Measurements from ENCODE around the gene CSF3R.

Gene CSF3R

DNA sequence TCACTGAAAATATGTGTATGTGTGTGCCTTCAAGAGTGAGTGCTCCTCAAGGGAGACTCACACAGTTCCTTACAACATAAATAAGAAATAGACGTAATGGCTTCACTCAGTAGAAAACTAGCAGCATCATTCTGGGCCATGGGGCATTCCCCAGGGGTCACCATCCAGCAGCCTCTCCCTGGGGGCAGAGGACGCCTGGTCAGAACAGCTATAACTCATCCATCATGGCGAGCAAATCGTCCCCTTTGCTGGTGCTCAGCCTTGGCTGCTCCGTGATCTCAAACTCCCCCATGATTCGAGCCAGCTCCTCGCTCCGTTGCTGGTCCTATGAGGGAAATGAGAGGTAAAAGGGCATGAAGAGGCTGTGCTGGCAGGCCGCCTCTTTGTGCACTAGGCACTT is 64.8 kb downstream of the CSF3R start:
- in situ Hi-C loops (cut with MboI; ENCODE audit: low sequenced_read_pairs, unreplicated experiment) = no loop called here
- TF ChIP-seq CTCF (IDR thresholded peaks at IDR 0.05; ENCODE audit: borderline replicate concordance, control extremely low read depth, extremely low read depth, insufficient read depth, missing control alignments) = no peak
- DNase-seq (ENCODE audit: low spot score) = no peak

All from GM13976 (cell line).